ENCODE data around the gene KATNB1. TPM values are rescaled to one million over a fixed set of nuclear protein-coding genes. Genes with fewer than 3 reads are reported as not detected.

The KATNB1 gene
- total RNA-seq, 1 experiment from 2014 or later: 8.1 TPM

DNA sequence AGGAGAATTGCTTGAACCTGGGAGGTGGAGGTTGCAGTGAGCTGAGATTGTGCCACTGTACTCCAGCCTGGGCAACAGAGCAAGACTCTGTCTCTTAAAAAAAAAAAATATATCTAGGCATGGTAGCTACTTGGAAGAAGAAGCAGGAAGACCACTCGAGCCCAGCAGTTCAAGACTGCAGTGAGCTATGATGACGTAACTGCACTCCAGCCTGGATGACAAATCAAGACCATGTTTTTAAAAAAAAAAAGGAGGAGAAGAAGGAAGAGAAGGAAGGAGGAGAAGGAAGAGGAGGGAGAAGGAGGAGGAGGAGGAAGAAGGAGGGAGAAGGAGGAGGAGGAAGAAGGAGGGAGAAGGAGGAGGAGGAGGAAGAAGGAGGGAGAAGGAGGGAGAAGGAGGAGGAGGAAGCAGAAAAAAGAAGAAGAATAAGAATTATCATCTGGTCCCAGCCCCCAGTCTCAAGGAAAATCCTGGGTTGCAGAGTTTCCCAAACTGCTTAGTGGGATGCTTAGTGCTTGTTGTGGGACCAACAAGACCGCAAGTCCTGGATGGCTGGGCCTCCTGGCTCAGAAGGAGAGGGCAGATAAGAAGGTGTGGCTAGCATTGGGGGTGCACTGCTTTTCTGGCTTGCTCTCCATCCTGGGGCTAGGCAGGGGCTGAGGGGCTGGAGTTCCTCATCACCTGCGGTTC, 44.6 kb upstream of the KATNB1 start:
- no peak for DNase-seq (ENCODE audit: low read depth, low spot score)
- no peak for ATAC-seq
- no peak for TF ChIP-seq POLR2AphosphoS5 (IDR thresholded peaks at IDR 0.05; ENCODE audit: low read depth, low read length)
- no peak for TF ChIP-seq SIN3A (IDR thresholded peaks at IDR 0.05; ENCODE audit: borderline replicate concordance, insufficient read depth, low read depth, low read length)
- H3K4me3 ChIP-seq (ENCODE audit: low read depth in 2 of 2, low read length in 2 of 2): no peak overlapping the region
- intact Hi-C loops (cut with micrococcal nuclease; ENCODE audit: unreplicated experiment) (no loop called here), in situ Hi-C loops (cut with HindIII; ENCODE audit: low pct_unique_long_range_greater_than_20kb, low sequenced_read_pairs) (no loop called here)
- H3K9me3 ChIP-seq (ENCODE audit: control insufficient read depth, insufficient read depth, low read depth, low read length): no peaks in the 10 kb centered on the region
- H3K27me3 ChIP-seq (ENCODE audit: control insufficient read depth, insufficient read depth, low read length): no peaks in the 10 kb centered on the region
- H3K36me3 ChIP-seq (ENCODE audit: control insufficient read depth, insufficient read depth, low read length): no peaks in the 10 kb centered on the region
- H3K4me1 ChIP-seq (ENCODE audit: control insufficient read depth, insufficient read depth, low read length): no peaks in the 10 kb centered on the region
- POLR2A ChIA-PET: no interaction called here
- no peak overlapping the region for H3K27ac ChIP-seq (ENCODE audit: low read length)
- BruUV-seq (replicated peaks): no TSS peak
- CTCF ChIA-PET: no interaction called here

DNA sequence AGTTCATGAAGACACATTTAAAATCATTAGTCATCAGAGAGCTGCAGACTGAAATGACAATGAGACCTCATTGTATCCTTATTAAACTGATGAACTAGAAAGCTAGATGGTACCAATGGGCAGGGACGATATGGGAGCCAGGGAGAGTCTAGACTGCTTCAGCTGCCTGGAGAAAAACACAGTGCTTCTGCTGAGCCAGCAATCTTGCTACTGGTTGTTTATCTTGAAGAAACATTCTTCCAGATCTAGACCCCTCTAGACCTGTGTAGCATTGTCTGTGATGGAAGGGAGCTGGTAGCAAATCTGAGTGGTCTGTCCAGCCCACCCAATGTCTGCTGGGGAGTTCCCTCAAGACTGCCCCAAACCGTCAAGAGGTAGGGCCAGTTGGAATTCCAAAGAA, 42.9 kb upstream of the KATNB1 start:
- Histone ChIP-seq H3K9me3 (ENCODE audit: control insufficient read depth, insufficient read depth, low read depth, low read length) (no peaks in the 10 kb centered on the region), H3K4me3 (ENCODE audit: low read depth in 2 of 2, low read length in 2 of 2) (no peak overlapping the region), H3K36me3 (ENCODE audit: control insufficient read depth, insufficient read depth, low read length) (no peaks in the 10 kb centered on the region), H3K27ac (ENCODE audit: low read length) (no peak overlapping the region), H3K4me1 (ENCODE audit: control insufficient read depth, insufficient read depth, low read length) (no peaks in the 10 kb centered on the region), H3K27me3 (ENCODE audit: control insufficient read depth, insufficient read depth, low read length) (no peaks in the 10 kb centered on the region)
- intact Hi-C loops (cut with micrococcal nuclease; ENCODE audit: unreplicated experiment) (no loop called here), in situ Hi-C loops (cut with HindIII; ENCODE audit: low pct_unique_long_range_greater_than_20kb, low sequenced_read_pairs) (no loop called here)
- ATAC-seq: no peak
- TF ChIP-seq POLR2AphosphoS5 (IDR thresholded peaks at IDR 0.05; ENCODE audit: low read depth, low read length) (no peak), SIN3A (IDR thresholded peaks at IDR 0.05; ENCODE audit: borderline replicate concordance, insufficient read depth, low read depth, low read length) (no peak), TCF7L2 (IDR thresholded peaks at IDR 0.05; ENCODE audit: low read depth, low read length) (no peak)
- TF ChIP-seq, protein P1, sequence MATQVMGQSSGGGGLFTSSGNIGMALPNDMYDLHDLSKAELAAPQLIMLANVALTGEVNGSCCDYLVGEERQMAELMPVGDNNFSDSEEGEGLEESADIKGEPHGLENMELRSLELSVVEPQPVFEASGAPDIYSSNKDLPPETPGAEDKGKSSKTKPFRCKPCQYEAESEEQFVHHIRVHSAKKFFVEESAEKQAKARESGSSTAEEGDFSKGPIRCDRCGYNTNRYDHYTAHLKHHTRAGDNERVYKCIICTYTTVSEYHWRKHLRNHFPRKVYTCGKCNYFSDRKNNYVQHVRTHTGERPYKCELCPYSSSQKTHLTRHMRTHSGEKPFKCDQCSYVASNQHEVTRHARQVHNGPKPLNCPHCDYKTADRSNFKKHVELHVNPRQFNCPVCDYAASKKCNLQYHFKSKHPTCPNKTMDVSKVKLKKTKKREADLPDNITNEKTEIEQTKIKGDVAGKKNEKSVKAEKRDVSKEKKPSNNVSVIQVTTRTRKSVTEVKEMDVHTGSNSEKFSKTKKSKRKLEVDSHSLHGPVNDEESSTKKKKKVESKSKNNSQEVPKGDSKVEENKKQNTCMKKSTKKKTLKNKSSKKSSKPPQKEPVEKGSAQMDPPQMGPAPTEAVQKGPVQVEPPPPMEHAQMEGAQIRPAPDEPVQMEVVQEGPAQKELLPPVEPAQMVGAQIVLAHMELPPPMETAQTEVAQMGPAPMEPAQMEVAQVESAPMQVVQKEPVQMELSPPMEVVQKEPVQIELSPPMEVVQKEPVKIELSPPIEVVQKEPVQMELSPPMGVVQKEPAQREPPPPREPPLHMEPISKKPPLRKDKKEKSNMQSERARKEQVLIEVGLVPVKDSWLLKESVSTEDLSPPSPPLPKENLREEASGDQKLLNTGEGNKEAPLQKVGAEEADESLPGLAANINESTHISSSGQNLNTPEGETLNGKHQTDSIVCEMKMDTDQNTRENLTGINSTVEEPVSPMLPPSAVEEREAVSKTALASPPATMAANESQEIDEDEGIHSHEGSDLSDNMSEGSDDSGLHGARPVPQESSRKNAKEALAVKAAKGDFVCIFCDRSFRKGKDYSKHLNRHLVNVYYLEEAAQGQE (IDR thresholded peaks at IDR 0.05; ENCODE audit: insufficient read depth in 1 of 2, low read depth in 2 of 2, low read length in 1 of 2): no peak
- TF ChIP-seq, protein P2, sequence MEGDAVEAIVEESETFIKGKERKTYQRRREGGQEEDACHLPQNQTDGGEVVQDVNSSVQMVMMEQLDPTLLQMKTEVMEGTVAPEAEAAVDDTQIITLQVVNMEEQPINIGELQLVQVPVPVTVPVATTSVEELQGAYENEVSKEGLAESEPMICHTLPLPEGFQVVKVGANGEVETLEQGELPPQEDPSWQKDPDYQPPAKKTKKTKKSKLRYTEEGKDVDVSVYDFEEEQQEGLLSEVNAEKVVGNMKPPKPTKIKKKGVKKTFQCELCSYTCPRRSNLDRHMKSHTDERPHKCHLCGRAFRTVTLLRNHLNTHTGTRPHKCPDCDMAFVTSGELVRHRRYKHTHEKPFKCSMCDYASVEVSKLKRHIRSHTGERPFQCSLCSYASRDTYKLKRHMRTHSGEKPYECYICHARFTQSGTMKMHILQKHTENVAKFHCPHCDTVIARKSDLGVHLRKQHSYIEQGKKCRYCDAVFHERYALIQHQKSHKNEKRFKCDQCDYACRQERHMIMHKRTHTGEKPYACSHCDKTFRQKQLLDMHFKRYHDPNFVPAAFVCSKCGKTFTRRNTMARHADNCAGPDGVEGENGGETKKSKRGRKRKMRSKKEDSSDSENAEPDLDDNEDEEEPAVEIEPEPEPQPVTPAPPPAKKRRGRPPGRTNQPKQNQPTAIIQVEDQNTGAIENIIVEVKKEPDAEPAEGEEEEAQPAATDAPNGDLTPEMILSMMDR (IDR thresholded peaks at IDR 0.05): no peak
- no peak for DNase-seq (ENCODE audit: low read depth, low spot score)
- BruUV-seq (replicated peaks): no TSS peak
- POLR2A ChIA-PET: no interaction called here
- CTCF ChIA-PET: no interaction called here

DNA sequence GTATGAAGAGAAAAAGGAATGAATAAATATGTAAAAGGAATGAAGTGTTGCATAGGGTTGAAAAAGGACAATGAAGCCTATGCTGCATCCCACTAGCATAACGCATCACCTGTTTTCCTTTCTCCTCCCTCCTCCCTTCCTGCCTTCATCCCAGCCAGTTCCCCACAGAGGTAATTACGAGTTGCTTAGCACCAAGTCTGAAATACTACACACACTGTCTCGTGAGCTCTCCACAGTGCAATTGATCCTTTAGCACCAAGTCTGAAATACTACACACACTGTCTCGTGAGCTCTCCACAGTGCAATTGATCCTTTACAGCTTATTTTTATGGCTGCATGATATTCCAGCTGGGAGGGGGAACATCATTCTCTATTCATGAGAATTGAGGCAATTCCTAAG, 42.0 kb upstream of the KATNB1 start:
- in situ Hi-C loops (cut with HindIII; ENCODE audit: low pct_unique_long_range_greater_than_20kb, low sequenced_read_pairs): no loop called here
- POLR2A ChIA-PET: no interaction called here
- intact Hi-C loops (cut with micrococcal nuclease; ENCODE audit: unreplicated experiment): no loop called here

More for the DNA sequence above, 42.0 kb upstream of the KATNB1 start:
- no peak for DNase-seq (ENCODE audit: low read depth, low spot score)
- Histone ChIP-seq H3K9me3 (ENCODE audit: control insufficient read depth, insufficient read depth, low read depth, low read length) (no peaks in the 10 kb centered on the region), H3K27ac (ENCODE audit: low read length) (no peak overlapping the region), H3K27me3 (ENCODE audit: control insufficient read depth, insufficient read depth, low read length) (no peaks in the 10 kb centered on the region), H3K4me1 (ENCODE audit: control insufficient read depth, insufficient read depth, low read length) (no peaks in the 10 kb centered on the region), H3K36me3 (ENCODE audit: control insufficient read depth, insufficient read depth, low read length) (no peaks in the 10 kb centered on the region), H3K4me3 (ENCODE audit: low read depth in 2 of 2, low read length in 2 of 2) (no peak overlapping the region)
- CTCF ChIA-PET: interaction anchor here (0.6 kb wide), 1 partner anchor 372 kb away, joined by 6 read pairs; no protein-coding TSS in a partner anchor
- no peak for ATAC-seq
- no TSS peak for BruUV-seq (replicated peaks)
- TF ChIP-seq, protein P2 (IDR thresholded peaks at IDR 0.05): no peak
- TF ChIP-seq TCF7L2 (IDR thresholded peaks at IDR 0.05; ENCODE audit: low read depth, low read length): no peak
- TF ChIP-seq POLR2AphosphoS5 (IDR thresholded peaks at IDR 0.05; ENCODE audit: low read depth, low read length): no peak
- TF ChIP-seq, protein P1 (IDR thresholded peaks at IDR 0.05; ENCODE audit: insufficient read depth in 1 of 2, low read depth in 2 of 2, low read length in 1 of 2): no peak
- TF ChIP-seq SIN3A (IDR thresholded peaks at IDR 0.05; ENCODE audit: borderline replicate concordance, insufficient read depth, low read depth, low read length): no peak
